AG09309 (cell line): ENCODE data around the gene TAF5L.

Experiments
- DNase-seq: peaks from one replicate; pipeline ENCODE4 v3.0.0-alpha.2; 2010; ENCODE audit warnings: low read depth
- H3K4me3 ChIP-seq: 2 replicates; pipeline ENCODE4 v1.5.1; 2011; ENCODE audit warnings: mild to moderate bottlenecking, low read depth, low read length, moderate library complexity; ENCODE audit not compliant: control insufficient read depth
- TF ChIP-seq, protein P1 (sequence below): IDR thresholded peaks from 2 replicates; pipeline ENCODE4 v1.5.1; 2011; ENCODE audit warnings: mild to moderate bottlenecking, low read depth, low read length, inconsistent platforms; ENCODE audit not compliant: insufficient read depth, control insufficient read depth; ENCODE audit errors: missing control alignments

The TAF5L gene

DNA sequence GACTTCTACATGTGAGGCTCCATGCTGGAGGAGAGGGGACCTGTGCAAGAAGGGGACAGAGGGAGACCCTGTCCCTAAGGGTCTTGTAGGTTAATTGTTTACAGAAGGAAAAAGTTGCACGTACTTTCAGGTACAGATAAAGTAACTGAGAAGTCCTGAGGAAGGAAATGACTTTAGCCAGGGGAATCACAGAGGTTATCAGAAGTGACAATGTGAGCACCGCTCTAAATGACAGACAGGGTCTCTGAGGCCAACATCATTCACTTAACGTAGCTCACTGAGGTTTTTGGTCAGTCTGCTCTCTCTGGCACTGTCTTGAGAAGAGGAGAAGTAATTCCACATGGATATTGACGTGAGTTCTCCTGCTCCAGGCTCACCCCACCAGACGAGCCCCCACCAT is 12.0 kb downstream of the TAF5L start:
- H3K4me3 ChIP-seq = no peak overlapping the region
- TF ChIP-seq, protein P1, sequence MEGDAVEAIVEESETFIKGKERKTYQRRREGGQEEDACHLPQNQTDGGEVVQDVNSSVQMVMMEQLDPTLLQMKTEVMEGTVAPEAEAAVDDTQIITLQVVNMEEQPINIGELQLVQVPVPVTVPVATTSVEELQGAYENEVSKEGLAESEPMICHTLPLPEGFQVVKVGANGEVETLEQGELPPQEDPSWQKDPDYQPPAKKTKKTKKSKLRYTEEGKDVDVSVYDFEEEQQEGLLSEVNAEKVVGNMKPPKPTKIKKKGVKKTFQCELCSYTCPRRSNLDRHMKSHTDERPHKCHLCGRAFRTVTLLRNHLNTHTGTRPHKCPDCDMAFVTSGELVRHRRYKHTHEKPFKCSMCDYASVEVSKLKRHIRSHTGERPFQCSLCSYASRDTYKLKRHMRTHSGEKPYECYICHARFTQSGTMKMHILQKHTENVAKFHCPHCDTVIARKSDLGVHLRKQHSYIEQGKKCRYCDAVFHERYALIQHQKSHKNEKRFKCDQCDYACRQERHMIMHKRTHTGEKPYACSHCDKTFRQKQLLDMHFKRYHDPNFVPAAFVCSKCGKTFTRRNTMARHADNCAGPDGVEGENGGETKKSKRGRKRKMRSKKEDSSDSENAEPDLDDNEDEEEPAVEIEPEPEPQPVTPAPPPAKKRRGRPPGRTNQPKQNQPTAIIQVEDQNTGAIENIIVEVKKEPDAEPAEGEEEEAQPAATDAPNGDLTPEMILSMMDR = no peak
- DNase-seq = no peak

DNA sequence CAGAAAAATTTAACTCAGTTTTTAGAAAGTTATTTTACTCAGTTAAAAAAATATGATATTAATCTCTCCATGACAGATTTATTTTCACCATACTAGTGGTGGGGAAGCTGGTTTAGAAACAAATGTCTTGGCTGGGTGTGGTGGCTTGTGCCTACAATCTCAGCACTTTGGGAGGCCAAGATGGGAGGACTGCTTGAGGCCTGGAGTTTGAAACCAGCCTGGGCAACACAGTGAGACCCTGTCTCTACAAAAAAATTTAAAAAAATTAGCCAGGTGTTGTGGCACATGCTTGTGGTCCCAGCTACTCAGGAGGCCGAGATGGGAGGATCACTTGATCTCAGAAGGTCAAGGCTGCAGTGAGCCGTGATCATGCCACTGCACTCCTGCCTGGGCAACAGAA is 17.3 kb downstream of the TAF5L start:
- TF ChIP-seq, protein P1 = no peak
- H3K4me3 ChIP-seq = no peak overlapping the region
- DNase-seq = no peak

DNA sequence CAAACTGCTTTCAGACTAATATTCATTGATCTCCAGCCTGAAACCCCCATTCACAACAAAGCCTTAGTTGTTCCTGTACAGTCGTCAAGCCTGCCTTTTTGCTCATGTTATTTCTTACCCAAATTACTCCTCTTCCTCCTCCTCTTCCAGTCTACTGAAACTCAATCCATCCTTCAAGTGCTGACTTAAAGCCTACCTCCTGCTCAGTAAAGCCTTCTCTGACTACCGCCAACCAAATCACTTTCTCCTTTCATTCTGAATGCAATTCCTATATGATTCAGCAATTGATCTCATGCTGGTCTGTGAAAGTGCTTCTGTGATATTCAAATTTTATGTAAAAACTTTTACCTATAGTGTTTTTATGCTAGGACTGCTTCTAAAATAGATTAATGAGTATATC is 18.6 kb downstream of the TAF5L start:
- TF ChIP-seq, protein P1 = no peak

DNA sequence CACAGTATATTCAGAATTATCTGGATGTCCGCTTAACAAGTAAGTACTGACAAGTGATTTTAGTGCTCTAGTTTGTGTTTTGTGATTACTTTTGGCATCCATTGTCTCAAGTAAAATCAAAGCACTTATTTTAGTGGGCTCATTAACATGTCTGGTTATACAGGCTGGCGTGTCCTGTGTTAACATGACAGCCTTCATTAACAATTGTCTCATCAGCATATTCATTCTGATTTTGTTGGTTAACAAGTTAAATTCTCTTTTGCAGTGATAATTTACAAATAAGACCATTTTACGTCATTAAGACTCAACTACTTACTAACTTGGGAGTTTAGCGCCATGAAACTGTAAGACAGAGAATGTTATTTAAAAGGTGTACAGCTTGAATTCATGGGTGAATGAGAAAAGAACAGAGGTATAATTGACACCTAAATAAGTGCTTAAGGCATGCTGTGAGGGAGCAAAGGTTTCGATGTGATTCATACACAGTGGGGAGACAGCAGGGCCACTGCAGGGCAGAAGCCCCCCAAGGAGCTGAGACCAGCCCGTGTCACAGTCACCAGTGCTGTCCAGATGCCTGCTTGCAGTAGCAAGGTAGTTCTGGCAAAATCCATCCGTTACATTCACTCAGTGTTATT is 22.4 kb downstream of the TAF5L start:
- TF ChIP-seq, protein P1 = no peak
- DNase-seq = no peak
- H3K4me3 ChIP-seq = no peak overlapping the region

More for the DNA sequence above, 18.6 kb downstream of the TAF5L start:
- H3K4me3 ChIP-seq = no peak overlapping the region
- no peak for DNase-seq

DNA sequence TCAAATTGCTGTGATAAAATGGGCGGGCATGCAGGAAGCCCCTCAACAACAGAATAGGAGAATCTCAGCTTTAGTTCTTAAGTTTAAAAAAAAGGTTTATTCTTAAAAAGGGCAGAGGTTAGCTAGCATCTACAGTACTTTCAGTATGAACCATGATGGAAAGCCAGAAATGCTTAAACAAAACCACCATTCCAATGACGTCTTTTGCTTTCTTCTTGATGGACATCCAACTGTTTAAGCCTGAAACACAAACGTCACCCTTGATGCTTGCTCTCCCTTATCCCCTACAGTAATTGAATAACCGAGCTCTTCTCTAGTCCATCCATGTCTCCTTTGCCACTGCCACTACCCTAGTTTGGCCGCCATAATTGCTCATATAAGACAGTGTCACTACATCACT is 25.7 kb downstream of the TAF5L start:
- no peak for DNase-seq
- no peak overlapping the region for H3K4me3 ChIP-seq
- TF ChIP-seq, protein P1 = no peak

DNA sequence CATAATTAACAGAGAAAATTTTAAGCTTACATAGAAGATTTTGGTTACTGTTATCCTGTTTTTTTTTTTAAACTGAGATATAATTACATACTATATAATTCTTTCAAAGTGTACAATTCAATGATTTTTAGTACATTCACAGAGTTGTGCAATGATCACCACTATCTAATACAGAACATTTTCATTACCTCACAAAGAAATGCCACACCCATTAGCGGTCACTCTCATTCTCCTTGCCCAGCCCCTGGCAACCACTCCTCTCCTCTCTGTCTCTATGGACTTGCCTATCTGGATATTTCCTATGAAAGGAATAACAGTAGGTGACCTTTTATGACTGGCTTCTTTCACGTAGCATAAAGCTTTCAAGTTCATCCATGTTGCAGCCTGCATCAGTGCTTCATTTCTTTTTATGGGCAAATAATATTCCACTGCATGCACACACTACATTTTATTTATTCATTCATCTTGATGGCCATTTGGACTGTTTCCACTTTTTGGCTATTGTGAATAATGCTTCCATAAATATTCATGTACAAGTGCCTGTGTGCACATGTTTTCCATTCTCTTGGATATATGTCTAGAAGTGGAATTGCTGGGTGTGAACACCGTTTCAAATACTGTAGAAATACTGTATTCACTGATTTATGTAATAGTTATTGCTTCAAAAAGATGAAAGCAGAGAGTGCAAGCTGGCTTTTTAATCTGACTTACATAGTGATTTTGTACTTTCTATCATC is 26.5 kb downstream of the TAF5L start:
- H3K4me3 ChIP-seq = no peak overlapping the region
- TF ChIP-seq, protein P1 = no peak
- DNase-seq = no peak
